HG02759 (cell line): ENCODE results near the gene SRGAP1.
"Not testable (repeated sequence)": the region's sequence is repeated elsewhere in the genome, so short reads cannot be mapped to it uniquely, and the experiment has no call there.

ENCODE experiments used
- ATAC-seq: cut with Tn5 transposase; IDR thresholded peaks from one replicate; pipeline ENCODE4 v1.9.1; 2021; ENCODE audit warnings: mild to moderate bottlenecking, moderate library complexity; ENCODE audit not compliant: unreplicated experiment

Gene SRGAP1

GRCh38 chr12:64142784-64143183 lies 298.3 kb downstream of the SRGAP1 start:
- no peak for ATAC-seq

- no peak for ATAC-seq
These were observed 300.7 kb downstream of the SRGAP1 start for GRCh38 chr12:64145226-64145625.

- no peak for ATAC-seq
These were observed 302.6 kb downstream of the SRGAP1 start for GRCh38 chr12:64147011-64147631.

GRCh38 chr12:64147875-64148274 lies 303.4 kb downstream of the SRGAP1 start:
- no peak for ATAC-seq

- ATAC-seq: no peak
These were observed 310.2 kb downstream of the SRGAP1 start for GRCh38 chr12:64154677-64155076.

- ATAC-seq: no peak
These were observed 312.6 kb downstream of the SRGAP1 start for GRCh38 chr12:64157110-64157509.

- no peak for ATAC-seq
These were observed 315.7 kb downstream of the SRGAP1 start for GRCh38 chr12:64160021-64160710.

GRCh38 chr12:64160711-64161060 lies 316.2 kb downstream of the SRGAP1 start:
- ATAC-seq: no peak

GRCh38 chr12:64166606-64167005 lies 322.1 kb downstream of the SRGAP1 start:
- not testable (repeated sequence) for ATAC-seq

GRCh38 chr12:64167041-64167440 lies 322.5 kb downstream of the SRGAP1 start:
- ATAC-seq: not testable (repeated sequence)

- ATAC-seq: no peak
These were observed 325.5 kb downstream of the SRGAP1 start for GRCh38 chr12:64170024-64170423.

GRCh38 chr12:64170730-64171129 lies 326.2 kb downstream of the SRGAP1 start:
- no peak for ATAC-seq

- ATAC-seq: no peak
These were observed 327.2 kb downstream of the SRGAP1 start for GRCh38 chr12:64171715-64172114.

GRCh38 chr12:64172143-64172970 lies 327.9 kb downstream of the SRGAP1 start:
- no peak for ATAC-seq

GRCh38 chr12:64173456-64173855 lies 329.0 kb downstream of the SRGAP1 start:
- ATAC-seq: no peak

GRCh38 chr12:64175254-64175945 lies 330.9 kb downstream of the SRGAP1 start:
- ATAC-seq: no peak

GRCh38 chr12:64177001-64177400 lies 332.5 kb downstream of the SRGAP1 start:
- no peak for ATAC-seq

GRCh38 chr12:64178122-64178521 lies 333.6 kb downstream of the SRGAP1 start:
- ATAC-seq: no peak

- no peak for ATAC-seq
These were observed 336.5 kb downstream of the SRGAP1 start for GRCh38 chr12:64180951-64181350.

GRCh38 chr12:64181430-64182291 lies 337.2 kb downstream of the SRGAP1 start:
- ATAC-seq: no peak
